Heart left ventricle (tissue), 13 donors: Measurements from ENCODE around the gene EFR3B.

Experiments used
- POLR2A ChIP-seq, 2 donors: fragments of 450-650 bp; IDR thresholded peaks; one replicate each; pipeline ENCODE4 v1.6.1; 2017; ENCODE audit warnings: antibody characterized with exemption in 2 of 2, mild to moderate bottlenecking in 2 of 2, moderate library complexity in 2 of 2
- TF ChIP-seq, protein P1 (sequence below), 12 donors: fragments of 200-600 bp; sonication (generic) in 4 of 12; IDR thresholded peaks; one replicate each; pipeline versions ENCODE4 v1.5.0 to v1.8.0; 2018 to 2022; ENCODE audit warnings: antibody characterized with exemption in 12 of 12, mild to moderate bottlenecking in 5 of 12
- donor health status: ischemic (EF 13 %, LVEDD 7.1; RV severe dilation, severe dysfunction).
- donor health status: DM: no; HTN: yes; CAD: no.
- donor health status: DM: no; HTN: no; CAD: no.
- donor health status: ischemic (EF 25% LVEDD 6.9; RV normal size, moderate dysfunction).
- donor health status: ischemic (EF 25% LVEDD 5.7; RV mildly dilated, moderate dysfunction).
- donor health status: ischemic (EF 35%, LVEDD 5.7; RV mildly dilated, moderate dysfunction).
- donor health status: nonischemic (EF 11% LVEDD 7.7; RV severe dilation, severe dysfunction).
- donor health status: DM: yes; HTN: yes; CAD: no.
- donor health status: PGD.
- donor health status: ischemic (EF 29% LVEDD 5.4; RV normal size, mild dysfunction).
- donor health status: nonischemic (EF 23%, LVEDD 6.1; RV moderate dilation, normal function).

DNA sequence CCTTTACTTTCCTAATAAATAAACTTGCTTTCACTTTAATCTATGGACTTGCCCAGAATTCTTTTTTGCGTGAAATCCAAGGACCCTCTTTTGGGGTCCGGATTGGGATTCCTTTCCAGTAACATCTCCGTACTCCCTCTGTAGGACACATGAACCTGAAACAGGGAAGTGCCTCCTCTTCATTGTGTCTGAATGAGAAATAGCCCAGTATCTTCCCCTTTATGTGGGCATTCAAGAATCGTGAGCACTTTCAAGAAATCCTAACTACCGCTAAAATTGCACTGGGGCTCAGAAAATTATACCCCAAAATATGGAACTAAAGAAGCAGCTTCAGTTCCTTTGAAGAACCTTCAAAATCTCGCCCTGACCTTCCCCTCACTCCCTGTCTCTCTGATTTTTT, 134.3 kb downstream of the EFR3B start:
- TF ChIP-seq, protein P1, sequence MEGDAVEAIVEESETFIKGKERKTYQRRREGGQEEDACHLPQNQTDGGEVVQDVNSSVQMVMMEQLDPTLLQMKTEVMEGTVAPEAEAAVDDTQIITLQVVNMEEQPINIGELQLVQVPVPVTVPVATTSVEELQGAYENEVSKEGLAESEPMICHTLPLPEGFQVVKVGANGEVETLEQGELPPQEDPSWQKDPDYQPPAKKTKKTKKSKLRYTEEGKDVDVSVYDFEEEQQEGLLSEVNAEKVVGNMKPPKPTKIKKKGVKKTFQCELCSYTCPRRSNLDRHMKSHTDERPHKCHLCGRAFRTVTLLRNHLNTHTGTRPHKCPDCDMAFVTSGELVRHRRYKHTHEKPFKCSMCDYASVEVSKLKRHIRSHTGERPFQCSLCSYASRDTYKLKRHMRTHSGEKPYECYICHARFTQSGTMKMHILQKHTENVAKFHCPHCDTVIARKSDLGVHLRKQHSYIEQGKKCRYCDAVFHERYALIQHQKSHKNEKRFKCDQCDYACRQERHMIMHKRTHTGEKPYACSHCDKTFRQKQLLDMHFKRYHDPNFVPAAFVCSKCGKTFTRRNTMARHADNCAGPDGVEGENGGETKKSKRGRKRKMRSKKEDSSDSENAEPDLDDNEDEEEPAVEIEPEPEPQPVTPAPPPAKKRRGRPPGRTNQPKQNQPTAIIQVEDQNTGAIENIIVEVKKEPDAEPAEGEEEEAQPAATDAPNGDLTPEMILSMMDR (IDR thresholded peaks at IDR 0.05) = no peak
- no peak for TF ChIP-seq POLR2A (IDR thresholded peaks at IDR 0.05)
